GM10266 (cell line): ENCODE data around the gene TEX35.

Experiments
- DNase-seq: peaks from one replicate; pipeline ENCODE4 v3.0.0; 2012; ENCODE audit errors: extremely low spot score
- CTCF ChIP-seq: IDR thresholded peaks from 2 replicates; pipeline ENCODE4 v1.5.1; 2012; ENCODE audit warnings: mild to moderate bottlenecking, low read depth; ENCODE audit not compliant: control insufficient read depth, insufficient read depth; ENCODE audit errors: missing control alignments

The TEX35 gene

DNA sequence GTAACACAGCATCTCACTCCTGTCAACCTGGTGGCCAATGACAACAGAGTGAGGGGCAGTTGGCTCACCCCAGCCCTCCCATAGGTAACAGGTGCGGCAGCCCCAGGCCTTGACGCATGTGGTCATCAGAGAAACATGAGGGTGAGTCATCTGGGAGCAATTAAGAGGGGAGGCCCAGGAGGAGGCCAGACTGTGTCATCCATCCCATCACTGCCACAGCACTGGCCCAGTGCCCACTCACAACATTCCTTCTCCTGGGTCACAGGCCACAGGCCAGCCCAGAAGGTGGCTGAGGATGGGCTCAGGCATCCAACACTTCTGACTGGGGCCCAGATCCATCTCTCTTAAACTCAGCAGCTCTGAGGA, 17.1 kb downstream of the TEX35 start:
- TF ChIP-seq CTCF: no peak
- DNase-seq: no peak

GRCh38 chr1:178530502-178530901, 17.6 kb downstream of the TEX35 start:
- no peak for TF ChIP-seq CTCF
- no peak for DNase-seq

DNA sequence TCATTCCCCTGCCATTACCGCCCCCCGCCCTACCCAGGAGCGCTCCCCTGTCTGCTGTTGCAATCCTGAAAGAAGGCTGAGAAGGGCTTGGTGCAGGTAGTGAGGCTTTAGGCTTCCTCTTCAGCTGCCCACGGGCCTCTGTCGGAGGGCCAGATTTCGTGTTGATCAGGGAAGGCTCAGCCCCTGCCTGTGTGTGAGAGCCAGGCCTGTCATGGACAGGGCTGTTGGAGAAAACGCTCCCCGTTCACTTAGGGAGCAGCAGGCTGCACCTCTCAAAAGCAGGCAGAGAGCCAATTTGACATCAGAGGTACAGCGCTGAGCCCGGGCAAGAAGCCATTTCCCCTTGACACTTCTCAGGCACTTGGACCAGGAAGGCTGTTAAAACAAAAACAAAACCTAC, 19.0 kb downstream of the TEX35 start:
- DNase-seq: no peak
- TF ChIP-seq CTCF: no peak

- peak; percentile 74 for DNase-seq
- peak; percentile 92 for TF ChIP-seq CTCF
These were observed 19.5 kb downstream of the TEX35 start for GRCh38 chr1:178532392-178532791.

DNA sequence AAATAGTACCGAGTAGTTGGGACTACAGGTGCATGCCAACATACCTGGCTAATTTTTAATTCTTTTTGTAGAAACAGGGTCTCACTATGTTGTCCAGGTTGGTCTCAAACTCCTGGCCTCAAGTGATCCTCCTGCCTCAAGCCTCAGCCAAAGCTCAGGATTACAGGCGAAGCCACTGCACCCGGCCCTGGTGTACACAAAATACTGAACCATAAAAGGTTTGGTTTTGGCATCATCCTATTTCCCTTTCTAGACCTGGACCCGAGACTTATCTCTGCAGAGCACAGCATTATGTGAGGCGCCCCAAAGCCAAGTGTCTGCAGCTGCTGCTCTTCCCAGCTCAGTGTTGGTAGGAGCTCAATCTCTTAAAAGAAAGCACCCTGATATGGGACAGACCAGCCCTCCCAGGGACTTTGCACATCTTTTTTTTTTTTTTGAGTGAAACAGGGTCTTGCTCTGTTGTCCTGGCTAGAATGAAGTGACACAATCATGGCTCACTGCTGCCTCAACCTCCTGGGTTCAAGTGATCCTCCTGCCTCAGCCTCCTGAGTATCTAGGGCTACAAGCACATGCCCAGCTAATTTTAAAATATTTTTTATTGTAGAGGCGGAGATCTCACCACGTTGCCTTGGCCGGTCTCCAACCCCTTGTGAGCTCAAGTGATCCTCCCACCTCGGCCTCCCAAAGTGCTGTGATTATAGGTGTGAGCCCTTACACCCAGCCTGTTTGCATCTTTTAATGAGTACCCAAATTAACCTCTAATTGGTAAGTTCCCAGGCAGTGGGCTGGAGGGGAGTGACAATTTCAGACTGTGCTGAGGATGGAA, 20.4 kb downstream of the TEX35 start:
- no peak for TF ChIP-seq CTCF
- no peak for DNase-seq

DNA sequence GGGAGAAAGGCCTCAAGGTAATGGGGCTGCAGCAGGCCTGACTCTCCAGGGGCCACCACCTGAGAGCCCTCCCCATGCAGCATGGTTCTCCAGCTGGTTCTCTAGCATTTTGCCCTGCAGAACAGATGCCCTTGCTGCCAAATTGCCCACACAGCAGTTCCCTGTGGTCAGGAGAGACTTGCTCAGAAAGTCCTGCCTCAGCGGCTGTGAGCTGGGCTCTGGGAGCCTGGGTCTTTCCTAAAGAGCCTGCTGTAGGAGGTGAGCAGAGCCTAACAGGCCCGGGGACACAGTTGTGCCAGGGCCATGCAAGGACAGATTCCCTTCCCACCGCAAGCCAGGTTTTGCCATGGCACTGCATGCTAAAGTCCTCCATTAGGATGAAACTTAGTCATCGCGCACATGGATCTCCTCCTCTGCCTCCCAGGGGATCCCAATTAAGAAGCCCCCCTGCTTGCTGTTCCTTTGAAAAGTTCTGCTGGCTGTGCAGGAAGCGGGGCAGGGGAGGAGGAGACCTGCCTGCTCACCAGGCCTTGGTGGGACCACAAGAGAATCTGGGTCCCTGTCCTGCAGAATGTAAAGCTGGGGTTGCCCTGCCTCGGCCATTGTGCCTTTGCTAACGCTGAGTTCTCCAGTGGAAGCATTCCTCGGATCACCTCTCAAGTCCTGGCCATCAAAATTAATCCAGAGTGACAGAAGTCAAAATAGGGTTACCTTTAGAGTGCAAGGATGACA, 21.4 kb downstream of the TEX35 start:
- no peak for TF ChIP-seq CTCF
- no peak for DNase-seq

GRCh38 chr1:178536329-178536728, 23.4 kb downstream of the TEX35 start:
- no peak for TF ChIP-seq CTCF
- no peak for DNase-seq
